GM12874 (cell line): ENCODE data around the gene VWC2.
A peak's percentile ranks its signal among the peaks of the same experiment; 100 is the strongest.

Experiments used
- CTCF ChIP-seq: IDR thresholded peaks from 2 replicates; pipeline ENCODE4 v1.5.1; 2011; ENCODE audit warnings: low read depth, mild to moderate bottlenecking, control low read depth, low read length, moderate library complexity; ENCODE audit not compliant: insufficient read depth

The VWC2 gene

GRCh38 chr7:49774459-49775064 is 1.1 kb downstream of the VWC2 start:
- TF ChIP-seq CTCF, result no peak

- TF ChIP-seq CTCF, result no peak
These were observed 1.9 kb downstream of the VWC2 start for GRCh38 chr7:49775065-49775948.

- TF ChIP-seq CTCF, result no peak
These were observed 2.6 kb downstream of the VWC2 start for GRCh38 chr7:49775949-49776443.

GRCh38 chr7:49776994-49777393 is 3.6 kb downstream of the VWC2 start:
- peak; percentile 21; the same call in 1 of the 2 replicates for TF ChIP-seq CTCF

- TF ChIP-seq CTCF, result no peak
These were observed 5.4 kb downstream of the VWC2 start for GRCh38 chr7:49778731-49779270.

GRCh38 chr7:49780953-49781352 is 7.5 kb downstream of the VWC2 start:
- no peak for TF ChIP-seq CTCF

- TF ChIP-seq CTCF, result no peak
These were observed 8.6 kb downstream of the VWC2 start for GRCh38 chr7:49781996-49782395.
